Lung (tissue), 12 donors: ENCODE results near the gene FLNC. TPM values are rescaled to one million over a fixed set of nuclear protein-coding genes. Genes with fewer than 3 reads are reported as not detected.

ENCODE experiments used
- ATAC-seq: fragments of 200-7000 bp; cut with Tn5 transposase; one replicate; pipeline ENCODE4 v1.9.1; 2020; ENCODE audit warnings: moderate number of reproducible peaks; ENCODE audit not compliant: insufficient read depth, low FRiP score
- DNase-seq, 3 donors: peaks; one replicate each; pipeline ENCODE4 v3.0.0-alpha.2; 2013 to 2017
- H3K27ac ChIP-seq, 2 donors: one replicate each; pipeline ENCODE4 v1.5.1; 2013; ENCODE audit warnings: mild to moderate bottlenecking in 2 of 2, moderate library complexity in 2 of 2, control low read depth in 1 of 2, inconsistent platforms in 1 of 2, low read depth in 1 of 2, low read length in 1 of 2
- H3K27me3 ChIP-seq, 3 donors: one replicate each; pipeline ENCODE4 v1.5.1; 2013; ENCODE audit warnings: low read length in 2 of 3; ENCODE audit not compliant: control insufficient read depth in 3 of 3, insufficient read depth in 3 of 3
- H3K36me3 ChIP-seq, 4 donors: one replicate each; pipeline ENCODE4 v1.5.1; 2013; ENCODE audit warnings: low read length in 4 of 4, mild to moderate bottlenecking in 1 of 4, moderate library complexity in 1 of 4; ENCODE audit not compliant: control insufficient read depth in 4 of 4, insufficient read depth in 4 of 4
- H3K4me1 ChIP-seq, 5 donors: one replicate each; pipeline ENCODE4 v1.5.1; 2013; ENCODE audit warnings: low read length in 5 of 5, mild to moderate bottlenecking in 2 of 5, moderate library complexity in 1 of 5; ENCODE audit not compliant: control insufficient read depth in 5 of 5, insufficient read depth in 5 of 5
- H3K4me3 ChIP-seq: one replicate; pipeline ENCODE4 v1.5.1; 2013; ENCODE audit warnings: mild to moderate bottlenecking, control low read depth, moderate library complexity
- H3K9ac ChIP-seq, 2 donors: one replicate each; pipeline ENCODE4 v1.5.1; 2013; ENCODE audit warnings: low read length in 2 of 2, control low read depth in 1 of 2; ENCODE audit not compliant: insufficient read depth in 1 of 2
- H3K9me3 ChIP-seq, 4 donors: one replicate each; pipeline ENCODE4 v1.5.1; 2013; ENCODE audit warnings: low read length in 3 of 4, mild to moderate bottlenecking in 1 of 4, moderate library complexity in 1 of 4; ENCODE audit not compliant: control insufficient read depth in 4 of 4, insufficient read depth in 3 of 4
- CTCF ChIP-seq: IDR thresholded peaks from 2 replicates; pipeline ENCODE4 v1.5.1; 2012; ENCODE audit warnings: mild to moderate bottlenecking; ENCODE audit errors: control extremely low read depth, extremely low read depth
- WGBS, 2 donors: extraction: QIAGEN DNeasy Blood & Tissue Kit; methylation state at CpG; one replicate each; pipeline ENCODE4 v1.1.7; 2013; 5-methylcytosine and 5-hydroxymethylcytosine counted together
- polyA plus RNA-seq, 2 donors: library from polyadenylated mRNA; stranded (reverse); fragments of 200-250 nt; gene quantifications; one replicate each; pipeline ENCODE4 v1.2.1, GENCODE V29; 2013
- total RNA-seq, 2 donors: library from RNA; depleted of rRNA in 1 of 2; stranded (reverse); fragments of >200 nt in 1 of 2; gene quantifications; one replicate each; pipeline ENCODE4 v1.2.1, GENCODE V29; 2014 to 2021
- donor health status: control.
- donor health status: control.
- donor health status: Bipolar disorder and iron deficiency.
- donor health status: healthy.
- donor health status: DM: yes; HTN: yes; CAD: no.

Gene FLNC
- total and polyA plus RNA-seq, 4 donors, result 2.0 to 24.2 (median 7.7) TPM

DNA sequence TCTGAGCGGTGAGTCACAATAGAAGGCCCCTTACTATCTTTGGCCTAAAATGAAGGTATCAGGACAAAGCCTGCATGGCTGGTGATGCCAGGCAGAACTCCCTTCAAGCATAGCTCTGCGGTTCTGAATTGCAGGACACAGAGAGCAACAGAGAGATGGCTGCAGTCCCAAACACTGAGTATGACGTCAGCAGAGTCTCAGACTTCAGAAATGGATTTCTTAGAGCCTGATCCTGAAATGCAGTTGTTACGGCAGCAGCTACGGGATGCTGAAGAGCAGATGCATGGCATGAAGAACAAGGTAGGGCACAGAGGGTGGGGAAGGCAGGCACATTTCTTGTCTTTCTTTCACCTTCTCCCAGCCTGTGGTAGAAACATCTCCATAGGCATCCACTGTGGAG lies 25.0 kb upstream of the FLNC start:
- H3K4me3 ChIP-seq, result no peak overlapping the region
- peaks cover 0 to 11% (median 4%) of the 10 kb centered on the region in 4 donors for H3K36me3 ChIP-seq
- TF ChIP-seq CTCF, result no peak
- H3K27ac ChIP-seq, result no peak overlapping the region
- no peak for ATAC-seq
- H3K4me1 ChIP-seq, result no peaks in the 10 kb centered on the region
- no peak overlapping the region for H3K9ac ChIP-seq
- DNase-seq, result no peak
- peaks cover 0 to 2% (median 0%) of the 10 kb centered on the region in 4 donors for H3K9me3 ChIP-seq
- H3K27me3 ChIP-seq, result no peaks in the 10 kb centered on the region
- 97% methylated on average over 5 of the region's 5 CpGs for WGBS, 2 donors

DNA sequence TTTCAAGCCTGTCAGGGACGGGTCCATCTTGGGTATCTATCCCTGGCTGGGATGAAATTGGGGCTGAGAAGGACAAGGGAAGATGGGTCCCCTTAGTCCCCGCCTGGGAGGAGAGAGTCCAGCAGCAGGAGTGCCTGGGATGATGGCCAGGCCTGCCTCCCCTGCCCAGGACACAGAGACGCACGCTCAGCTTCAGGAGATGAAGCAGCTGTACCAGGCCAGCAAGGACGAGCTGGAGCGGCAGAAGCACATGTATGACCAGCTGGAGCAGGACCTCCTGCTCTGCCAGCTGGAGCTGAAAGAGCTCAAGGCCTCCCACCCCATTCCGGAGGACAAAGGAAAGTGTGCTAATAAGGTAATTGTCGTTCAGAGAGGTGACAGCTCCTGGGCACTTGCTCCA lies 23.0 kb upstream of the FLNC start:
- H3K27ac ChIP-seq, result no peak overlapping the region
- WGBS, 2 donors, result 86 to 91% methylated on average over 8 of the region's 8 CpGs

DNA sequence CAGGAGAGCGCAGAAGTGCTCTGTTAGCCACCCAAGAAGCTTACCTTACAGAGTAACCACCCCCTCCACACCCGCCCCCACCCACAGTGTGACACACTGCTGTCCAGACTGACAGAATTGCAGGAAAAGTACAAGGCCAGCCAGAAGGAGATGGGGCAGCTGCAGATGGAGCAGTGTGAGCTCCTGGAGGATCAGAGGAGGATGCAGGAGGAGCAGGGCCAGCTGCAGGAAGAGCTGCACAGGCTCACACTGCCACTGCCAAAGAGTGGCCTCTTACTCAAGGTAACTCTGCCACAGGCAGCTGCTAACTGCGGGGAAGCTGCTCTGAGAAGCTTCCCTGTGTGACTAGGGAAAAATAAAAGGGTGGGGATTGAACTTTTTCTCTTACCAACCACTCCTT lies 20.8 kb upstream of the FLNC start:
- H3K4me1 ChIP-seq, result peaks cover 0 to 3% (median 0%) of the 10 kb centered on the region in 5 donors
- H3K27ac ChIP-seq, result no peak overlapping the region
- H3K4me3 ChIP-seq, result no peak overlapping the region
- no peak for TF ChIP-seq CTCF
- no peak for DNase-seq
- H3K36me3 ChIP-seq, result peaks cover 0 to 9% (median 4%) of the 10 kb centered on the region in 4 donors
- H3K27me3 ChIP-seq, result no peaks in the 10 kb centered on the region
- 86 to 92% methylated on average over 3 of the region's 3 CpGs for WGBS, 2 donors
- ATAC-seq, result no peak
- H3K9me3 ChIP-seq, result peaks cover 0 to 2% (median 0%) of the 10 kb centered on the region in 4 donors
- H3K9ac ChIP-seq, result no peak overlapping the region

More for the DNA sequence above, 23.0 kb upstream of the FLNC start:
- H3K27me3 ChIP-seq, result no peaks in the 10 kb centered on the region
- TF ChIP-seq CTCF, result no peak
- no peak for ATAC-seq
- peaks cover 0 to 2% (median 0%) of the 10 kb centered on the region in 4 donors for H3K9me3 ChIP-seq
- peaks cover 0 to 9% (median 4%) of the 10 kb centered on the region in 4 donors for H3K36me3 ChIP-seq
- H3K9ac ChIP-seq, result no peak overlapping the region
- H3K4me1 ChIP-seq, result peaks cover 0 to 2% (median 0%) of the 10 kb centered on the region in 5 donors
- no peak for DNase-seq
- no peak overlapping the region for H3K4me3 ChIP-seq

- no peak for TF ChIP-seq CTCF
- DNase-seq (no peak), ATAC-seq (no peak)
- peaks cover 0 to 4% (median 0%) of the 10 kb centered on the region in 4 donors for H3K9me3 ChIP-seq
- WGBS, 2 donors, result 90 to 98% methylated on average over 2 of the region's 2 CpGs
- H3K27me3 ChIP-seq, result no peaks in the 10 kb centered on the region
- no peak overlapping the region for H3K4me3 ChIP-seq
- peaks cover 0 to 3% (median 0%) of the 10 kb centered on the region in 5 donors for H3K4me1 ChIP-seq
- H3K27ac ChIP-seq, result no peak overlapping the region
- H3K36me3 ChIP-seq, result peaks cover 0 to 9% (median 4%) of the 10 kb centered on the region in 4 donors
- no peak overlapping the region for H3K9ac ChIP-seq
These were observed 19.7 kb upstream of the FLNC start for GRCh38 chr7:128810473-128810872.
